Epithelial cell of proximal tubule (primary cell): Measurements from ENCODE around the gene CUL7. TPM values are rescaled to one million over a fixed set of nuclear protein-coding genes. Genes with fewer than 3 reads are reported as not detected.

Experiments
- DNase-seq: peaks from one replicate; pipeline ENCODE4 v3.0.0-alpha.2; 2011; ENCODE audit warnings: low read depth
- H3K4me3 ChIP-seq: 2 replicates; pipeline ENCODE4 v1.5.1; 2011; ENCODE audit warnings: low read depth, mild to moderate bottlenecking, low read length
- CTCF ChIP-seq: conservative IDR thresholded peaks from 2 replicates; pipeline ENCODE4 v1.5.1; 2012; ENCODE audit warnings: low read depth, mild to moderate bottlenecking, low read length
- total RNA-seq: library from RNA; depleted of rRNA; stranded (reverse); fragments of >200 nt; gene quantifications from 2 replicates; pipeline ENCODE4 v1.2.3, GENCODE V29; 2015

The CUL7 gene
- total RNA-seq, 1 donor from 2014 or later = 20.5 TPM

DNA sequence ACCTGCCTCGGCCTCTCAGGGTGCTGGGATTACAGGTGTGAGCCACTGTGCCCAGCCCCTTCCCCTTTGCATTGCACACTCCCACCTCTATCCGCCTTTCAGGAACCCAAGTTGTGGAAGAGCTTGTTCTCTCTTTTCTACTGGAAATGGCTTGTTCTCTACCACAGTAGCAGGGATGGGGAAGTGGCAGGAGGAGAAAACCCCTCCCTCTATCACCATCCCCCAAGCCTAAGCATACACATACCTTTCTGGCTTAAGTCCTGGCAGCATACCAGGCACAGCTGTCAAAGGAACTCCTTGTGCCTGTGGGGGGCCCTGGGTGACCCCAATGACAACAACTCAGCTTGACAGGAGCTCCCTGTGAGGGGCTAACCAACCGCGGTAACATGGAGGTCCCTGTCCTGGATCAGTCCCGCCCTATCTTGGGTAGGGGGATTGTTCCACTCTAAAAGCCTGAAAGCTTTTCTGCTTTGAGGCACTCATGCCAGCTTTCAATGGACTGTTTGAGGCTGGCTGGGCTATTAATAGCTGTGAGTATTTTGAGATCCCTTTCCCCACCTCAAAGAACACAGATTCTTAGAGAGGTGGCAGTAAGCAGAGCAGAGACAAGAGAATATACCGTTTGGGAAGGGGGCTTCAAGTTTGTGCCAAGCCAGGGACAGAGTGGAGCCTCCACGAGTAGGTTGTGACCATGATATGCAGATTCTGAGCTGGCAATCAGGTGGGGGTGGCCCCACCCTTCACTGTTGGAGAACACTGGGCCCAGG, 37.3 kb downstream of the CUL7 start:
- TF ChIP-seq CTCF = no peak
- no peak for DNase-seq
- H3K4me3 ChIP-seq = no peak overlapping the region

DNA sequence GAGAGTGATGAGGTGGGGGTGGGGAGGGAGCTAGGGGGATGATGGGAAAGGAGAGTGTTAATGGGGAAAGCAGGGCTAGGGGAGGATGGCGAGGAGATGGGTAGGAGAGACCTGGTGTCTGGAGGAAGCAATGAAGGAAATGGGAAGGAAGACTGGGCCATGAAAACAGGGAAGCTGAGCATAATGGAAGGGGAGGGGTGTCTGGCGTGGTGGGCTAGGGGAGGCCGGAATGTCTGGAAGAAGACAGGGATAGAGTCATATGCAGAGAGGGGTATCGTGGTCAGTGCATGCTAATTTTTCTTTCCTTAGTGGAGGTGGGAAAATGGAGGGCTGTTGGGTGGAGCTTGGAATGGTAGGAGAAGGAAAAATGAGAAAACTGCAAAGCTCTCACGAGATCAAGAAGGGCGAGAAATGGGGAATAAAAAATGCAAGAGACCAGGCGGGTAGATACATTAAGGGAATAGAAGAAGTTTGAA, 39.2 kb downstream of the CUL7 start:
- H3K4me3 ChIP-seq = peak overlapping the region; percentile 90
- DNase-seq = no peak
- TF ChIP-seq CTCF = no peak

DNA sequence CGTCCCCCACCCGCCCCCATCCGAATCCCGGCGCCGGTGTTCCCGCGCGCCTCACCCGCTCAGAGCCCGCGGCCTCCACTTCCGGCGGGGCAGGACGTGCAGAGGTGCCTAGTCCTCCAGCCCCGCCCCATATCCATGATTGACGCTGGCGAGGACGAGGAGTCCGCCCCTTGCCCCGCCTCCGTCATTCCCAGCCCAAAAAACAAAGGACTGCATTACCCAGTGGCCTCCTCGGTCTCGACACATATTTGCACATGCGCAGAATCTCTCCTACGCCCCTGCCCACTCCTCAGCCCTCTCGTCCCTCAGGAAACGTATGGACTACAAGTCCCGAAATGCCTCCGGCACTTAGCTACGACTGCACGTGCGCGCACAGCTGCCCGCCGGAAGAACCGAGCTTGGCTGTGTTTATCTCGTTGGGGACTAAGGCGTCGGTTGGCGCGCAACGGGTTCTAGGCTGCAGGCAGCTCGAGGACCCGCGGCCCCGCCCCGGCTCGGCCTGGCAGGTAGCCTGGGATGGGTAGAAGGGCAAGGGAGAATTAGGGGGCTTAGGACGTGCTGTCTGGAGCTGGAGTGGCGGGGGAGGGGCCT, 39.7 kb downstream of the CUL7 start, which contains the start of the genes KLHDC3 and MEA1:
KLHDC3 (plus strand) TSS at position 407 of the 591 bp plus-strand sequence. CDS start 2,944 bp downstream, outside the sequence.
MEA1 (minus strand) TSS at position 104 of the 591 bp plus-strand sequence. CDS start 133 bp downstream, outside the sequence.
- no peak for TF ChIP-seq CTCF
- H3K4me3 ChIP-seq = peak within 1 kb of the TSS; percentile 90
- DNase-seq = peak; percentile 97

DNA sequence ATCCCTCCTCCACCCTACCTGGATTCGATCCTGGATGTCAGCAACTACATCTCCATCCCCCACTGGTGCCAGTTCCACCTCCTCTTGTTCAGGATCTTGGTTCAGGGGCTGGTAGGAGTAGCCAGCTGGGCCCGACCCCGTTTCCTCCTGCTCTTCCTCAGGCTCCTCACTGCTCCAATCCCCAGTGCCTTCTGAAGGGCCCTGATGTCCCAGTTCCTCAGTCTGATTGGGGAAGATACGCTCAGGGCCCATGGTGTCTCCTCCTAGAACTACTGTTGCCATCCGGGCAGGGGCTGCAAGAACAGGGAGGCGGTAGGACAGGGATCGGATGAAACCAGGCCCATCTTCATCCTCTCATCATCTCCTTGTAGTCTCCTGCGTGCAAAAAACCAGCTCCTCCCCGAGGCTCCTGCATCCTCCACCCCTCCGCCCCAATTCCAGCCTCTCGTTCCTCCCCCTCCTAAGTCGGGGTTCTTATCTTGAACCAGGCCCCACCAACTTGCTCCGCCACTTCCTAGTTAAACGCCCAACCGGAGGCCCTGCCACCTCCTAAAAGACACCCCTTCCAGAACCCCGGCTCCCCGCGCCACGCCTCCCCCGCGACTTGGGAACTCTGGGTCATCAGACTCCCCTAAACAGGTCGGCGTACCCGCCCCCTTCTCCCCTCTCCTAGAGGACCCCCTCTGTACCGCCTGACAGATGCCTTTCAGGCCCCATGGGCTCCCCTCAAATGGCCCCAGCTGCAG, 40.4 kb downstream of the CUL7 start:
- no peak for TF ChIP-seq CTCF

DNA sequence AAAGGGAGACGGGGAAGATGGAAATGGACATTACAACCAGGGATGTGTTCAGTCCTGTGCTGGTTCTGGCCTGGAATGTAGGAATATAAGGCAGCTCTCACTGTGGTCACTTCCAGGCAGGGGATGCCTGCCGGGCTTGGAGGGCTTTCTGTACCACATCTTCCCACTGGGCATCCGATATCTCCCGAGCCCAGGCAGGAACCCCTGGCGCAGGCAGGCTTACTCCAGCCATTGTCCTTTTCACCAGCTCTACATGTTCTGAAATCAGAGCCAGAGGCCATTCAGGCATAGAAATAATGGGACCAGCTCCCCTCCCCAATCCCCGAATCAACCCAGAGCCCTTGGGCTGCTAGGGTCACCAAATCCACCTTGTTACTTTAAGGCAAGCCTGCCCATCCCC, 41.3 kb downstream of the CUL7 start:
- DNase-seq = no peak
- H3K4me3 ChIP-seq = peak overlapping the region; percentile 80
- TF ChIP-seq CTCF = no peak

More for the DNA sequence above, 40.4 kb downstream of the CUL7 start:
- no peak for DNase-seq
- H3K4me3 ChIP-seq = peak overlapping the region; percentile 80

GRCh38 chr6:43011207-43011606, 42.4 kb downstream of the CUL7 start:
- TF ChIP-seq CTCF = no peak
- DNase-seq = no peak
- H3K4me3 ChIP-seq = no peak overlapping the region
